HepG2 (cell line): Measurements from ENCODE around the gene RESP18. TPM values are rescaled to one million over a fixed set of nuclear protein-coding genes. Genes with fewer than 3 reads are reported as not detected.

Source experiments
- BRCA1 ChIP-seq: sonication (generic); formaldehyde crosslinking; IDR thresholded peaks from 2 replicates; pipeline ENCODE4 v1.4.0; 2020; ENCODE audit warnings: missing genetic modification reagents
- BRF2 ChIP-seq: sonication (generic); formaldehyde crosslinking; IDR thresholded peaks from 2 replicates; pipeline ENCODE4 v1.8.1; 2022; ENCODE audit warnings: mild to moderate bottlenecking, missing genetic modification reagents
- DRAP1 ChIP-seq: IDR thresholded peaks from 2 replicates; pipeline ENCODE4 v1.6.1; 2016; ENCODE audit warnings: missing genetic modification reagents, missing compliant biosample characterization
- FOXP4 ChIP-seq: sonication (generic); formaldehyde crosslinking; IDR thresholded peaks from 2 replicates; pipeline ENCODE4 v1.4.0; 2020; ENCODE audit warnings: missing genetic modification reagents
- HNRNPK ChIP-seq: fragments of 200-400 bp; formaldehyde crosslinking; IDR thresholded peaks from 2 replicates; pipeline ENCODE4 v1.6.1; 2018; ENCODE audit warnings: low read length, low read depth, moderate library complexity, mild to moderate bottlenecking; ENCODE audit not compliant: poor library complexity, severe bottlenecking
- KDM6A ChIP-seq: IDR thresholded peaks from 2 replicates; pipeline ENCODE4 v1.6.1; 2016; ENCODE audit warnings: low read depth
- MAZ ChIP-seq, 2 experiments: sonication (generic) in 1 of 2; formaldehyde crosslinking in 1 of 2; IDR thresholded peaks; 2 replicates each; pipeline versions ENCODE4 v1.5.0 to v1.6.1; 2012 to 2020; ENCODE audit warnings: low read depth in 2 of 2, mild to moderate bottlenecking in 2 of 2, borderline replicate concordance in 1 of 2, improper control_type of control experiment in 1 of 2, low read length in 1 of 2, missing genetic modification reagents in 1 of 2, moderate library complexity in 1 of 2
- ZGPAT ChIP-seq: IDR thresholded peaks from 2 replicates; pipeline ENCODE4 v1.6.1; 2016; ENCODE audit warnings: mild to moderate bottlenecking
- ZMYM2 ChIP-seq: sonication (generic); formaldehyde crosslinking; IDR thresholded peaks from 2 replicates; pipeline ENCODE4 v1.8.0; 2022; ENCODE audit warnings: mild to moderate bottlenecking, missing genetic modification reagents
- ZNF333 ChIP-seq: sonication (generic); formaldehyde crosslinking; IDR thresholded peaks from 2 replicates; pipeline ENCODE4 v1.4.0; 2020; ENCODE audit warnings: mild to moderate bottlenecking, missing genetic modification reagents, borderline replicate concordance
- ZNF350 ChIP-seq: sonication (generic); formaldehyde crosslinking; IDR thresholded peaks from 2 replicates; pipeline ENCODE4 v1.4.0; 2020; ENCODE audit warnings: mild to moderate bottlenecking, low read depth, missing genetic modification reagents, borderline replicate concordance
- ZNF598 ChIP-seq: sonication (generic); formaldehyde crosslinking; IDR thresholded peaks from 2 replicates; pipeline ENCODE4 v1.5.1; 2020; ENCODE audit warnings: mild to moderate bottlenecking, missing genetic modification reagents, borderline replicate concordance
- ZNF761 ChIP-seq: sonication (generic); formaldehyde crosslinking; conservative IDR thresholded peaks from 2 replicates; pipeline ENCODE4 v1.4.0; 2020; ENCODE audit warnings: mild to moderate bottlenecking, missing genetic modification reagents
- ZSCAN21 ChIP-seq: sonication (generic); formaldehyde crosslinking; IDR thresholded peaks from 2 replicates; pipeline ENCODE4 v1.8.0; 2022; ENCODE audit warnings: mild to moderate bottlenecking, missing genetic modification reagents, moderate library complexity, borderline replicate concordance
- polyA plus RNA-seq, 8 experiments: library from polyadenylated mRNA; depleted of rRNA in 3 of 8; stranded (reverse) in 7 of 8; unstranded in 1 of 8; fragments of >200 nt; fragmentation: Illumina TruSeq in 4 of 8; extraction: Trizol in 4 of 8; gene quantifications; 2 replicates each; pipeline versions ENCODE4 v1.2.1 to v1.2.3, GENCODE V29; 2011 to 2016; ENCODE audit warnings: low read depth in 4 of 8, missing spikeins in 1 of 8, mixed read lengths in 1 of 8; ENCODE audit not compliant: insufficient read depth in 1 of 8
- total RNA-seq, 5 experiments: library from RNA; depleted of rRNA; stranded (reverse); fragments of >200 nt; fragmentation: Illumina TruSeq; extraction: Trizol; gene quantifications; 2 replicates each; pipeline ENCODE4 v1.2.3, GENCODE V29; 2016; ENCODE audit warnings: low read depth in 1 of 5
- TF ChIP-seq, protein P1 (sequence below): sonication (generic); formaldehyde crosslinking; IDR thresholded peaks from 2 replicates; pipeline ENCODE4 v1.5.1; 2020; ENCODE audit warnings: missing genetic modification reagents, mild to moderate bottlenecking, borderline replicate concordance
- TF ChIP-seq, protein P2 (sequence below): sonication (generic); formaldehyde crosslinking; IDR thresholded peaks from 2 replicates; pipeline ENCODE4 v1.5.0; 2020; ENCODE audit warnings: missing genetic modification reagents

Gene RESP18
- total and polyA plus RNA-seq, 2 of the 13 experiments (the other 11 are each of a cell fraction or from before 2014, with no cell fraction given) = not detected

DNA sequence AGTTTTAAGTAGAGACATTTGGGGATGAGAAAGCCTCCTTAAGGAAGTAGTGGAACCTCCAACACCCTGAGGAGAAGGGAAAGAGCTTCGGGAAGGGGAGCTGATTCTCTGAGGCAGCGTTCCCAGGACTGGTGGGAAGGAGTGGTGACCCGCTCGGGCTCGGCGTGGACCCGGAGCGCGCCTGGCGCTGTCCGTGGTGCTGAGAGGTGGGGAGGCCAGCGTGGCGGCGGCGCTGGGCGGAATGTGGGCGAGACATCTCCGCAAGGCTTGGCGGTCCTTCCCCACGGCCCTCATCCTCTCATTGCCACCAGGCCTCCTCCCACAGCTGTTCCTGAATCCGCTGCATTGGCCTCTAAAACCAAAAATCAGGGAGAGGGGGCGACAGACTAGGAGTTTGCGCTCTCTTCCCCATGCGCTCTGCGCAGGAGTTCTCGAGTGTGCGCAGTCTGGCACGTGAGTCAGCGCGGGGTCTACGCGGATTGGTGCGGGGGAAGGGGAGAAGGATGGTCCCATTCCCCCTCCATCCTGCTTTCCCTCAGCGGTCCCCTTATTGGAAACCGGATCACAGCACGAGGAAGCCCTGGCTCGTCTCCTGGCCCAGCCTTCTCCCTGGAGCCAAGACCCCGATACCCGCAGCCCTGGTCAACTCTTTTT lies 857 bp downstream of the RESP18 start (continued):
- TF ChIP-seq, protein P1, sequence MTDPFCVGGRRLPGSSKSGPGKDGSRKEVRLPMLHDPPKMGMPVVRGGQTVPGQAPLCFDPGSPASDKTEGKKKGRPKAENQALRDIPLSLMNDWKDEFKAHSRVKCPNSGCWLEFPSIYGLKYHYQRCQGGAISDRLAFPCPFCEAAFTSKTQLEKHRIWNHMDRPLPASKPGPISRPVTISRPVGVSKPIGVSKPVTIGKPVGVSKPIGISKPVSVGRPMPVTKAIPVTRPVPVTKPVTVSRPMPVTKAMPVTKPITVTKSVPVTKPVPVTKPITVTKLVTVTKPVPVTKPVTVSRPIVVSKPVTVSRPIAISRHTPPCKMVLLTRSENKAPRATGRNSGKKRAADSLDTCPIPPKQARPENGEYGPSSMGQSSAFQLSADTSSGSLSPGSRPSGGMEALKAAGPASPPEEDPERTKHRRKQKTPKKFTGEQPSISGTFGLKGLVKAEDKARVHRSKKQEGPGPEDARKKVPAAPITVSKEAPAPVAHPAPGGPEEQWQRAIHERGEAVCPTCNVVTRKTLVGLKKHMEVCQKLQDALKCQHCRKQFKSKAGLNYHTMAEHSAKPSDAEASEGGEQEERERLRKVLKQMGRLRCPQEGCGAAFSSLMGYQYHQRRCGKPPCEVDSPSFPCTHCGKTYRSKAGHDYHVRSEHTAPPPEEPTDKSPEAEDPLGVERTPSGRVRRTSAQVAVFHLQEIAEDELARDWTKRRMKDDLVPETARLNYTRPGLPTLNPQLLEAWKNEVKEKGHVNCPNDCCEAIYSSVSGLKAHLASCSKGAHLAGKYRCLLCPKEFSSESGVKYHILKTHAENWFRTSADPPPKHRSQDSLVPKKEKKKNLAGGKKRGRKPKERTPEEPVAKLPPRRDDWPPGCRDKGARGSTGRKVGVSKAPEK (CRISPR knock-in tag) = no peak
- TF ChIP-seq, protein P2, sequence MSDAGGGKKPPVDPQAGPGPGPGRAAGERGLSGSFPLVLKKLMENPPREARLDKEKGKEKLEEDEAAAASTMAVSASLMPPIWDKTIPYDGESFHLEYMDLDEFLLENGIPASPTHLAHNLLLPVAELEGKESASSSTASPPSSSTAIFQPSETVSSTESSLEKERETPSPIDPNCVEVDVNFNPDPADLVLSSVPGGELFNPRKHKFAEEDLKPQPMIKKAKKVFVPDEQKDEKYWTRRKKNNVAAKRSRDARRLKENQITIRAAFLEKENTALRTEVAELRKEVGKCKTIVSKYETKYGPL (CRISPR knock-in tag) = peak; percentile 61; the same call in 1 of the 2 replicates
- peak; percentile 41; the same call in 1 of the 2 replicates for TF ChIP-seq ZGPAT (CRISPR knock-in tag)
- TF ChIP-seq HNRNPK = no peak
- TF ChIP-seq ZNF598 (CRISPR knock-in tag) = peak; percentile 70; the same call in 1 of the 2 replicates
- no peak for TF ChIP-seq ZNF333 (CRISPR knock-in tag)
- TF ChIP-seq ZMYM2 = no peak
- TF ChIP-seq ZNF350 = no peak
- no peak for TF ChIP-seq KDM6A (CRISPR knock-in tag)
- TF ChIP-seq BRCA1 = peak; percentile 93
- TF ChIP-seq FOXP4 (CRISPR knock-in tag) = no peak; the same call in 1 of the 2 replicates
- no peak for TF ChIP-seq BRF2
- no peak for TF ChIP-seq DRAP1 (CRISPR knock-in tag)
- no peak for TF ChIP-seq MAZ (IDR thresholded peaks at IDR 0.05; ENCODE audit: borderline replicate concordance, low read depth, low read length)
- peak; percentile 58; the same call in 1 of the 2 replicates for TF ChIP-seq MAZ (CRISPR knock-in tag; IDR thresholded peaks at IDR 0.05; ENCODE audit: low read depth)
- peak; percentile 97 for TF ChIP-seq ZSCAN21 (CRISPR knock-in tag)
- TF ChIP-seq ZNF761 (CRISPR knock-in tag) = no peak
